ENCODE data around the gene TCP1. TPM values are rescaled to one million over a fixed set of nuclear protein-coding genes. Genes with fewer than 3 reads are reported as not detected.

Gene TCP1
- total RNA-seq, 2 experiments from 2014 or later, result 621 to 635 TPM

Other genes starting within 250 kb of the TCP1 start
- gene SOD2, start 96.4 kb downstream of the TCP1 start, total RNA-seq, result 10 to 100 TPM; 89.6 to 91.7 TPM
- 10 to 100 TPM; 87.6 to 88.2 TPM for gene WTAP, start 62.1 kb downstream of the TCP1 start, total RNA-seq
- 10 to 100 TPM; 74.2 to 77.7 TPM for gene ACAT2, start 27.6 kb downstream of the TCP1 start, total RNA-seq
- gene MRPL18, start 865 bp upstream of the TCP1 start, total RNA-seq, result 100 to 1,000 TPM; 129 to 130 TPM
- under 1 TPM; 0.30 to 0.57 TPM for gene PNLDC1, start 10.7 kb upstream of the TCP1 start, total RNA-seq
- gene MAS1, start 101.4 kb upstream of the TCP1 start, total RNA-seq, result not detected
- 100 to 1,000 TPM; 125 to 128 TPM for gene IGF2R, start 179.5 kb upstream of the TCP1 start, total RNA-seq